IPS-18a (cell line): ENCODE results near the gene SFMBT1.

Source experiments
- H3K27ac ChIP-seq: one replicate; pipeline ENCODE4 v1.5.1; 2013; ENCODE audit warnings: low read length
- H3K27me3 ChIP-seq: one replicate; pipeline ENCODE4 v1.6.1; 2013; ENCODE audit warnings: mild to moderate bottlenecking, low read length; ENCODE audit not compliant: control insufficient read depth, insufficient read depth
- H3K36me3 ChIP-seq: one replicate; pipeline ENCODE4 v1.6.1; 2013; ENCODE audit warnings: low read depth, low read length; ENCODE audit not compliant: control insufficient read depth
- H3K4me1 ChIP-seq: one replicate; pipeline ENCODE4 v1.6.1; 2013; ENCODE audit warnings: low read depth, low read length; ENCODE audit not compliant: control insufficient read depth
- H3K4me3 ChIP-seq: one replicate; pipeline ENCODE4 v1.5.1; 2013; ENCODE audit warnings: low read length
- H3K9ac ChIP-seq: one replicate; pipeline ENCODE4 v1.6.1; 2013; ENCODE audit warnings: mild to moderate bottlenecking, low read length, moderate library complexity
- H3K9me3 ChIP-seq: one replicate; pipeline ENCODE4 v1.6.1; 2013; ENCODE audit warnings: low read depth, low read length; ENCODE audit not compliant: control insufficient read depth

SFMBT1 gene

DNA sequence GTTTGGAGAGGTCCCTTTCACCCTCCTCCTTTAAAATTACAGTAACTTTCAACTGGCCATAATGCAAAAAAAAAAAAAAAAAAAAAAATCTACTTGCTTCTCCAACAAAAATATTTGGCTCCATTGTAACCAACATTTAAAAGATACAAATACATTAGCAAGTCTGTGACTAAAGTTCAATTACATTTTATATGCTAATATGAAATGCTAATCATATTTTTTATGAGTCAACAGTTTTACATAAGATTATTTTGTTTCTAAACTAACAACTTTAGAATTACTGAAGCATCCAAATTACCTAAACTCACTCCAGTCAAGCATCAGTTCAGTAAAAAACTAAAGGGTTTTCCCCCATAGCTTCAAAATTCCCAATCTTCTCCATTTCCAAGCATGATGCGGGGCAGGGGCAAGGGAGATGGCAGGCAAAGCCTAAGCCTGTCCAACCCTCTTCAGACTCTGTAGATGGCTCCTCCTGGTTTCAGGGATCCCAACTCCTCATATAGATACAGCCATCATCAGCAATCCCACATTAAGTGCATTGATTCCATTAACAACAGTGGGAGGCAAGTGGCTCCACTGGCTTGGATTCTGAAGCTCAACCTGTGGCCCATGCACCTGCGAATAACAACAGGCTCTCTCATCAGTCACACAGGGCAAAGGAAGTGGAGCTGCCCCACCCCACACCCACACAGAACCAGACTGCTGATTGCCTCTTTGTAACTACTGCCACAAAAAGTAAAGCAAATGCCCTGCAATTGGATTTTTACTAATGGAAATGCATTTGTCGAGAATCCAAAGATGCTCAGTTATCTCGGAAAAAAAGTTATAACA, 15.0 kb downstream of the SFMBT1 start:
- H3K9ac ChIP-seq, result no peak overlapping the region
- no peak overlapping the region for H3K27ac ChIP-seq
- H3K36me3 ChIP-seq, result no peaks in the 10 kb centered on the region
- H3K4me1 ChIP-seq, result peaks cover 31% of the 10 kb centered on the region
- H3K27me3 ChIP-seq, result no peaks in the 10 kb centered on the region
- H3K9me3 ChIP-seq, result no peaks in the 10 kb centered on the region
- no peak overlapping the region for H3K4me3 ChIP-seq

- Histone ChIP-seq H3K9me3 (no peaks in the 10 kb centered on the region), H3K36me3 (no peaks in the 10 kb centered on the region), H3K4me1 (peaks cover 31% of the 10 kb centered on the region), H3K27ac (no peak overlapping the region), H3K27me3 (no peaks in the 10 kb centered on the region), H3K4me3 (no peak overlapping the region), H3K9ac (no peak overlapping the region)
Measured at GRCh38 chr3:53028641-53029040, 17.2 kb downstream of the SFMBT1 start.

DNA sequence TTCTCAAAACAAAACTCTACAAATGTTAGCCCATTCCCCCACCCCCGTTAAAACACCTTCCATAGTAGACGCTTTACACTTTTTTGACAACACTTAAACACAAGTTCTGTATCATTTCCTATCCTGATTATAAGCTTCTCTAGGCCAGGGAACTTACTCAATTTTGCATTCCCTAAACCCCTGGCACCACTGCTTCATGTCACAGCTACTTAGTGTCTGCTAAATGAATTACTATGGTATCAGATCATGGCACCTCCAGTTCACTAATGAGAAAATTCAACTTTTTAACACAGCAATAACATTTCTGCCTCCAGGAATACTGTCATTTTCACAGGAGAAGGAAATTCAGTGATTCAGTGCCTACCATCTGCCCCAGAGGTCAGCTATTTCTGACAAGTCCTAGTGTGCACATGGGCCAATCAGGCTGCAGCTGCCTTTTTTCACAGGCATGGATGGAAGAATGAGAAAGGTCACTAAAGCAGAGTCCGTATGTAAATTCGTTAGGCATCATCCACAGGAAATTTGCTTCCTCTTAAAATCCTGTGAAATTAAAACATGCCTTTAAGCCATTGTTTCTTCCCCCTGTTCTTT, 18.5 kb downstream of the SFMBT1 start:
- no peaks in the 10 kb centered on the region for H3K36me3 ChIP-seq
- H3K4me3 ChIP-seq, result no peak overlapping the region
- no peak overlapping the region for H3K27ac ChIP-seq
- no peaks in the 10 kb centered on the region for H3K9me3 ChIP-seq
- H3K4me1 ChIP-seq, result peaks cover 31% of the 10 kb centered on the region
- H3K27me3 ChIP-seq, result no peaks in the 10 kb centered on the region
- H3K9ac ChIP-seq, result no peak overlapping the region

DNA sequence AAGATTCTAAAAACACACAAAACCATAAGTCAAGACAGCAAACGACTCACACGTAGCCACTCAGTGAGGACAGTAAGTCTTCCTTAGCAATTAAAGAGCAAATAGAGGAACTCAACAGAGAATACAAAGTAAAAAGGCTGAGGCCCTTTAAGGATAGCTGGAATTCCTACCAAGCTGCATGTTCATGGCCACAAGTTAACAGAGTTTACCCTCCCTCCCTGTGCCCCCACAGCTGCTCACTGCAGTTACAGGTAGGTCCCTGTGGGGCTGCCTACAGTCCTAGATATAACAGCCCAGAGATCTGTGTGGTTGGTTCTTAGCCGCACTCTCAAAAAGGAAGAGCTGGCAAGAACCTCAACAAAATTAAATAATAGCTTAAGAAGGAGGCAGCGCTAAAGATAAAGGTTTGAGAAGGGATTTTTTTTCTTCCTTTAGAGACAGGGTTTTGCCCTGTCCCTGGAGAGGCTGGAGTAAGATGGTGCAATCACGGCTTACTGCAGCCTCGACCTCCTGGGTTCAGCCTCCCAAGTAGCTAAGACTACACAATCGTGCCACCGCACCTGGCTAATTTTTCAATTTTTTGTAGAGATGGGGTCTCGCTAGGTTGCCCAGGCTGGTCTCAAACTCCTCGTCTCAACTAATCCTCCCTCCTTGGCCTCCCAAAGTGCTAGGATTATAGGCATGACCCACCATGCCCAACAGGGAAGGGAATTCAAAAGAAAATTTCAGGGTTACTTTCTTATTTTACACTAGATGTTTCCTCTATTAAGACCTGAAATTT, 19.3 kb downstream of the SFMBT1 start:
- Histone ChIP-seq H3K27me3 (no peaks in the 10 kb centered on the region), H3K4me3 (no peak overlapping the region), H3K36me3 (no peaks in the 10 kb centered on the region), H3K27ac (no peak overlapping the region), H3K9me3 (no peaks in the 10 kb centered on the region), H3K4me1 (peaks cover 31% of the 10 kb centered on the region), H3K9ac (no peak overlapping the region)

DNA sequence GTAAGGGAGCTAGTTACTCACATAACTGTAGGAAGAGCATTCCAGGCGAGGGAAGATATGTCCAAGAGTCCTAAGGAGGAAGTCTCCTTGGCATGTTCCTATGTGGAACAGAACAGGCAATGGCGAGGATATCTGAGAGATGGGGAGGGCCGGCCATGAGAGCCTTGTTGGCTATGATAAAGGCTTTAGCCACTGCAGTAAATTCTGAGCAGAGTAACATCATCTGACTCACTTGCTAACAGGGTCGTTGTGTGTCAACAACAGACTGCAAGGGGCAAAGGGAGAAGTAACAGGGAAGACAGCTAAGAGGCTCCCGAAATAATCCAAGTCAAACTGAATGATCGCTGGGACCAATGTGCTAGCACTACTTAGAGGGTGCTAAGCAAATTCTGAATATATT, 21.6 kb downstream of the SFMBT1 start:
- H3K27me3 ChIP-seq, result no peaks in the 10 kb centered on the region
- no peak overlapping the region for H3K27ac ChIP-seq
- H3K4me1 ChIP-seq, result peaks cover 9% of the 10 kb centered on the region
- H3K9ac ChIP-seq, result no peak overlapping the region
- no peaks in the 10 kb centered on the region for H3K36me3 ChIP-seq
- no peaks in the 10 kb centered on the region for H3K9me3 ChIP-seq
- no peak overlapping the region for H3K4me3 ChIP-seq

- no peaks in the 10 kb centered on the region for H3K9me3 ChIP-seq
- H3K4me3 ChIP-seq, result no peak overlapping the region
- no peaks in the 10 kb centered on the region for H3K27me3 ChIP-seq
- H3K27ac ChIP-seq, result no peak overlapping the region
- H3K36me3 ChIP-seq, result no peaks in the 10 kb centered on the region
- no peak overlapping the region for H3K9ac ChIP-seq
- H3K4me1 ChIP-seq, result peaks cover 12% of the 10 kb centered on the region
Measured at GRCh38 chr3:53023072-53023823, 22.6 kb downstream of the SFMBT1 start.

GRCh38 chr3:53022647-53023046, 23.2 kb downstream of the SFMBT1 start:
- no peaks in the 10 kb centered on the region for H3K9me3 ChIP-seq
- H3K9ac ChIP-seq, result no peak overlapping the region
- H3K27me3 ChIP-seq, result no peaks in the 10 kb centered on the region
- H3K27ac ChIP-seq, result no peak overlapping the region
- H3K4me3 ChIP-seq, result no peak overlapping the region
- no peaks in the 10 kb centered on the region for H3K36me3 ChIP-seq
- H3K4me1 ChIP-seq, result peaks cover 11% of the 10 kb centered on the region

DNA sequence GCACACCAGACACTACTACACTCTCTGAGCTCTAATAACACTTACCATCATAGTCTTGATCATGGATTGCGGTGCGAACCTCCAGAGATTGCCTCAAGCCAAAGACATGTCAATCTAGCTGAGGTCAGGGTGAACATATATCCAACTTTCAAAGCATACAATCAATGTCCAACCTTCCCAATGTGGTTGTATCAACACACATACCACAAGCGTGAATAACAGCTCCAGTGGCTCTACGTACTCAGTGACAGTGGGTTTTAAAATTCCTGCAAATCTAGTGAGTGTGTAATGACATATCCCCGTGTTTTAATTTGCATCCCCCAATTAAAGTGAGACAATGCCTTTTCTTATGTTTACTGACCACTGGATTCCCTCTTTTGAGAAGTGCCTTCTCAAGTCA, 29.6 kb downstream of the SFMBT1 start:
- Histone ChIP-seq H3K36me3 (no peaks in the 10 kb centered on the region), H3K9me3 (no peaks in the 10 kb centered on the region), H3K27me3 (no peaks in the 10 kb centered on the region), H3K4me1 (peaks cover 13% of the 10 kb centered on the region), H3K4me3 (no peak overlapping the region), H3K27ac (no peak overlapping the region), H3K9ac (no peak overlapping the region)

- Histone ChIP-seq H3K27me3 (no peaks in the 10 kb centered on the region), H3K36me3 (no peaks in the 10 kb centered on the region), H3K27ac (no peak overlapping the region), H3K4me3 (no peak overlapping the region), H3K9me3 (no peaks in the 10 kb centered on the region), H3K4me1 (peaks cover 6% of the 10 kb centered on the region), H3K9ac (no peak overlapping the region)
Measured at GRCh38 chr3:53011324-53011723, 34.5 kb downstream of the SFMBT1 start.

DNA sequence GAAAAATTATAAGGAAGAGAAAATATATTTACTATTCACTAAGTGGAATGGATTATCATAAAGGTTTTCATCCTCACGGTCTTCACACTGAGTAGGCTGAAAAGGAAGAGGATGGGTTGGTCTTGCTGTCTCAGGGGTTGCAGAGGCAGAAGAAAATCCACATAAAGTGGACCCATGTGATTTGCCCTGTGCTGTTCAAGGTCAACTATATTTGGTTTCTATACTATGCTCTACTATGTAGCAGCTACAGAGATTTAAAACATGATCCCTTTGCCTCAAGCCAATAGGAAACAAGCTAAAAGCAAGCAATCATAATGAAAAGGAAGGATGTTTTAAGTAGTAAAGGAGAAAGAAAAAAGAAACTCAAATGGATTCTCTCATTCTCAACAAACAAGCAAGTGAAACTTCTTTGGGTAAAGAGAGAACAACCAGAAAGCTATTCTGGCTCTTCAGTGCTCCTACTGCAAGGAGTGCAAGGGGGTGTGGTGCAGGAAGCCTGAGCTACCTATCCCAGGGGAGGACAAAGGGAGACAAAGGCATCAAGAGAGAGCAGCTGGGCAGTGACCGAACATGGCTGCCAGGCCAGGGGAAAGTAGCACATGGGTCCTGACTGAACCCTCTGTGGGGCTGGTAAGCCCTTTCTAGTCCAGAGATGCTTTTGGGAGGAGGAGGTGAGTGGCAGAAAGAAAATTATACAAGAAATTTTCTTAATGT, 35.9 kb downstream of the SFMBT1 start:
- Histone ChIP-seq H3K4me3 (no peak overlapping the region), H3K9ac (no peak overlapping the region), H3K9me3 (no peaks in the 10 kb centered on the region), H3K36me3 (no peaks in the 10 kb centered on the region), H3K4me1 (peaks cover 6% of the 10 kb centered on the region), H3K27me3 (no peaks in the 10 kb centered on the region), H3K27ac (no peak overlapping the region)

- no peaks in the 10 kb centered on the region for H3K27me3 ChIP-seq
- no peaks in the 10 kb centered on the region for H3K36me3 ChIP-seq
- H3K9ac ChIP-seq, result no peak overlapping the region
Measured at GRCh38 chr3:53008932-53009331, 36.9 kb downstream of the SFMBT1 start.

More at GRCh38 chr3:53008932-53009331, 36.9 kb downstream of the SFMBT1 start:
- H3K9me3 ChIP-seq, result no peaks in the 10 kb centered on the region
- no peak overlapping the region for H3K27ac ChIP-seq
- H3K4me3 ChIP-seq, result no peak overlapping the region
- peaks cover 6% of the 10 kb centered on the region for H3K4me1 ChIP-seq
